HG03064 (cell line): ENCODE measurements around the gene URI1.
"Not testable (repeated sequence)": the region's sequence is repeated elsewhere in the genome, so short reads cannot be mapped to it uniquely, and the experiment has no call there.

Experiments used
- ATAC-seq: cut with Tn5 transposase; IDR thresholded peaks from one replicate; pipeline ENCODE4 v1.9.1; 2021; ENCODE audit warnings: low read depth; ENCODE audit not compliant: unreplicated experiment

URI1 gene, protein sequence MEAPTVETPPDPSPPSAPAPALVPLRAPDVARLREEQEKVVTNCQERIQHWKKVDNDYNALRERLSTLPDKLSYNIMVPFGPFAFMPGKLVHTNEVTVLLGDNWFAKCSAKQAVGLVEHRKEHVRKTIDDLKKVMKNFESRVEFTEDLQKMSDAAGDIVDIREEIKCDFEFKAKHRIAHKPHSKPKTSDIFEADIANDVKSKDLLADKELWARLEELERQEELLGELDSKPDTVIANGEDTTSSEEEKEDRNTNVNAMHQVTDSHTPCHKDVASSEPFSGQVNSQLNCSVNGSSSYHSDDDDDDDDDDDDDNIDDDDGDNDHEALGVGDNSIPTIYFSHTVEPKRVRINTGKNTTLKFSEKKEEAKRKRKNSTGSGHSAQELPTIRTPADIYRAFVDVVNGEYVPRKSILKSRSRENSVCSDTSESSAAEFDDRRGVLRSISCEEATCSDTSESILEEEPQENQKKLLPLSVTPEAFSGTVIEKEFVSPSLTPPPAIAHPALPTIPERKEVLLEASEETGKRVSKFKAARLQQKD

DNA sequence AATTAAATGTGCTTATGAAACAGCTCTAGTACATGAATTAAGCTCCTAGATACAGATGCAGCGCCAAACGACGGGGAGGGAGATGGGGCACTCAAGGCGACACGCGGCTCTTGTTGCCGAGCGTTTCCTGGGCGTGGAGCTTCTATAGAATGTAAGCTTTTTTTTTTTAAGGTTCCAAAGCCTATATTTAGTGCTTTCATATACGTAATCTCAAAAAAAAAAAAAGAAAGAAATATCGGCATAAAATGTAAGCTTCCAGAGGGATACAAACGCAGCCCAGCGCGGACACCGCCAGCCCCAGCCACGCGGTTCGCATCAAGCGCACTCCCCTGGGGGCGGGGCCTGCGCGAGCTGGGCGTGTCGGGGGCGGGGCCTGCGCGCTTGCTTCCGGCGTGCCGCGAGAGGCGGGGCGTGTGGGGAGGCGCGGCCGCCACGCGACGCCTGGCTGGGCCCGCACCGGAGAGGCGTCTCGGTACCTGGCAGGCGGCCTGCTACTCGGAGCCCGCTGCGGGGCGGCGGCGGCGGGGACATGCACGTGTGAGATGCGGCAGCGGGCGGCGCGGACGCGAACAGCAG, at the start of gene URI1:
Gene URI1 (plus strand): TSS at position 412 of the 576 bp plus-strand sequence. CDS start 309 bp downstream, outside the sequence.
- peak; percentile 78 for ATAC-seq

DNA sequence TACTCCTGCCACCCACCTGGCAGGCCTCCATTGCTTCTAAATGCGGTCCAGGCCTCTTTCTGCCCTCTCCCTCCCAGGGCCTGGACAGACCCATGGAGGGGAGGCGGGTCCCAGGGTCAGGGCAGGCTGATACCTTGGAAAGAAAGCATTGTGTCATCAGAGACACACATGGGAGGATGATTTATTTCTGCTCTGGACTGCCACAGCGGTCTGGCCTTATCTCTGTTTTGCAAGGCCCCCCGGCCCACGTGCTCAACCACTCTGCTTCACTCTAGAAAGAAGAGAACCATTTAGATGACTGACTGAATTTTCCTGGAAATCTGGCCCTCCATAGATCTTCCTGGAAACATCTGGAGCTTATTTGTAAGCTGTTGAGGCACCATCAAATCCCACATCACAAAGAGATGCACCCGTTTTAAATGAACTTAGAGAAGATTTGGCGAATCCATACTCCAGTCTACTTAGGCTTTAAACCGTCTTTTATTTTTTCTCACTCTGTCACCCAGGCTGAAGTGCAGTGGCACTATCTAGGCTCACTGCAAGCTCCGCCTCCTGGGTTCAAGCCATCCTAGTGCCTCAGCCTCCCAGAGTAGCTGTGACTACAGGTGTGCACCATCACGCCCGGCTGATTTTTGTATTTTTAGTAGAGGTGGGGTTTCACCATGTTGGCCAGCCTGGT, 48.3 kb upstream of the URI1 start:
- no peak for ATAC-seq

DNA sequence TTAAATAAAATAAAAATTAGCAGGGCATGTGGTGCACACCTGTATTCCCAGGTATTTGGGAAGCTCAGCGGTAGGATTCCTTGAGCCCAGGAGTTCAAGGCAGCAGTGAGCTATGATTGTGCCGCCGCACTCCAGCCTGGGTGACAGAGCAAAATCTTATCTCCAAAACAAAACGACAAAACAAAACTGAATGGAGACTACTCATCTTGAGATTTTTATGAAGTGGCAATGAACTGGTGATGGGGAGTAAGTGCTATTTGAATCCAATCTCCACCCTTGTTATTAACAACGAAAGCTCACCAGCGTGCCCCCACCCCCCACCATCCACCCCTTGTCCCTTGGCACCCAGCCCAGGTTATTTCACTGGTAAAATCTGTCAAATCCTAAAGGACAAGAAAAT, 45.2 kb upstream of the URI1 start:
- no peak for ATAC-seq

DNA sequence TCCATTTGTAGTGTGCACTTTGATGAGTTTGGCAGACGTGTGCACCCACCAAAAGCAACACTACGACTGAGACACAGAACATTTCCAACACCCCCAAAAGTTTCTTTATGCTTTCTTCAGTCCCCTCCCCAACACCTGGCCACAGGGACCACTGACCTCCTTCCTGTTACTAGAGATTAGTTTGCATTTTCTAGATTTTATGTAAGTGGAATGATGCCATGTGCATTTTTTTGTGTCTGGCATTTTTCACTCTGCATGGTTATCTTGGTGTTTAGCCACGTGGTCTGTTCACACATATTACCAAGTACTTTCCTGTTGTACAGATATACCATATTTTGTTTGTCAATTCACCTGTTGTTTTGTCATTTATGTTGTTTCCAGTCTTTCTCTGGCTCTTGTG, 44.6 kb upstream of the URI1 start:
- no peak for ATAC-seq

DNA sequence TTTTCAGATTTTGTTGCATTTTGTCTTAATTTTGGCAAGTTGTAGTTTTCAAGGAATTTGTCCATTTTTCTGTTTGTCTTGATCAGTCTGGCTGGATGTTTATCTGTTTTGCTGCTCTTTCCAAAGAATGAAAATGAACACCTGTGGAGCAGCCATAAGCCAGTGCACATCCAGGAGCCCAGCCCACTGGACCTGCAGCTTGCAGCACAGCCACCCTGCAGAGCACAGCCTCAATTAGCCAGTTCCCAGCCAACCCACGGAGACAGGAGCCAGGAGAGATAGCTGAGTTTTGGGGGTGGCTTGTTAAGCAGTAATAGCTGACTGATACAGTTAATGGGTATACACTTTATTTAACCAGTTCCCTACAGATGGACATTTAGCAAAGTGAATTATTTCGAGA, 38.0 kb upstream of the URI1 start:
- ATAC-seq: no peak

DNA sequence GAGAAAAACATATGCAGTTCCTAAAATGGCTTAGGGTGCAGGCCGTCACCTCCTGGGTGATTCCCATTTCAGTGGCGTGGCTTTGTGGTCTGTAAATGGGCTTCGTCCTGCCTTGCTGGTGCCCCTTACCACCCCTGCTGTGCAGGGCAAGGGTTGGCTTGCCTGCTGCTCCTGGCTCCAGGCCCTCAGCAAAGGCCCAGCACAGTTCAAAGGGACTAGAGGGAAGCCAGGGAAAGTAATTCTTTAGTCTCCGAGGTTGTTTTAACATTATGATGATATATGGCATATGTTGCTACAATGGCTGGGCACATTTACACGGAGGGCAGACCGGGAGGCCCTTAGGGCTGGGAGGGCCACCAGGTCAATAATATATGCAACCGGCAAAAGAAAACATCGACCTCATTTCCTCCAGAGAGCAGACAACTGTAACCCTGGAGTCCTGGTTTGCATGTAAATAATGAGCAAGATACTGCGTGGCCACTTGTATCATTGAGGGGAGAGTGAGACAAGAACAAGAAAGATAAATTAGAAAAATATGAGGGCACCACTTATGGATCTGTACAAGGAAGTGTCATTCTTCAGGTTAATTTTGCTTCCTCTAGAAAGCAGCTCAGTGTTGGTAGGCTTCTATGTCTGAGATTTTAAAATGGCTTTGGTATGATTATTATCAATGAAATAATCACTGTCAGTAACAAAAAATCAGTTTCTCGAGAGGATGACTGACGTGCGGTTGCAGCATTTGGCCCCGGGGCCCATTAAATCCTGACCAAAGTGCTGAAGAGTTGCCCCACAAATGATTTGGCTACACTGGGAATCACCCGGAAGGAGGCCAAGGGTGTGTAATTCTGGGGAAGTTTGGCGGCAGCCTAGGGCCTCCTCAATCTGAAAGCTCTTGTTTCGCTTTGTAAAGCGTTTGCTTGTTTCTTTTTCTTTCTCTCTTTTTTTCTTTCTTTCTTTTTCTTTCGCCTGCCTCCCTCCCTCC, 32.8 kb upstream of the URI1 start:
- ATAC-seq: no peak

DNA sequence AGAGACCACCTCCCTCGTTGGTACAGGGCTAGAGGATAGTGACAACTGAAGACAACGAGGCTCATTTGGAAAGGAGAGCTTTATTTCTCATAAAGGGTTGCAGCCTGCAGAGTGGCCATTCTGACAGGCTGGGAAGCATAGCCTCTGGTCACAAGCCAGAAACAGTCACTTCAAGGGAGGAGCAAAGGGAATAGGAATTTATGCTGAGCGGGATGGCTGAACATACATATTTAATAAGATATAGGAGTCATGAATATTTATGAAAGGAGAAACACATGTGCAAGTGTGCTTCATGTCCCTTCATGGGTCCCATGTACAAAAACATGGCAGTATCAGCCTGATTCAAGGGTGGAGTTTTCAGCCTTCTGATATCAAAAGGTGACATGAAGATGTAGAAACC, 27.1 kb upstream of the URI1 start:
- no peak for ATAC-seq

DNA sequence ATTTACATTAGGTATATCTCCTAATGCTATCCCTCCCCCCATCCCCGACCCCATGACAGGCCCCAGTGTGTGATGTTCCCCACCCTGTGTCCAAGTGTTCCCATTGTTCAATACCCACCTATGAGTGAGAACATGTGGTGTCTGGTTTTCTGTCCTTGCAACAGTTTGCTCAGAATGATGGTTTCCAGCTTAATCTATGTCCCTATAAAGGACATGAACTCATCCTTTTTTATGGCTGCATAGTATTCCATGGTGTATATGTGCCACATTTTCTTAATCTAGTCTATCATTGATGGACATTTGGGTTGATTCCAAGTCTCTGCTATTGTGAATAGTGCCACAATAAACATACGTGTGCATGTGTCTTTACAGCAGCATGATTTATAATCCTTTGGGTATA, 26.2 kb upstream of the URI1 start:
- not testable (repeated sequence) for ATAC-seq

DNA sequence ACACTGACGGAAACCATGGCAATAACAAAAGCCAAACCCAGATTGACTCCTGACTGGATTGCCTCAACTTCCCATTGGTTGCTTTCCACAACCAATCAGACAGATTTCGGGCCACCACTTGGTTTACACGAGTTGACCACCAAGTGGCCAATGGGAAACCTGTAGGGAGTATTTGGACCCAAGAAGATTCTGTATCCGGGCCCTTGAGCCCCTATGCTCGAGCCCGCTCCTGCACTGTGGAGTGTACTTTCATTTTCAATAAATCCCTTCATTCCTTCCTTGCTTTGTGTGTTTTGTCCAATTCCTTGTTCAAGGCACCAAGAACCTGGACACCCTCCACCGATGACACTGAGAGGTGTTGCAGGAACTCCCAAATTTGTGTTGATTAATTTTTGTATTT, 24.1 kb upstream of the URI1 start:
- ATAC-seq: no peak

DNA sequence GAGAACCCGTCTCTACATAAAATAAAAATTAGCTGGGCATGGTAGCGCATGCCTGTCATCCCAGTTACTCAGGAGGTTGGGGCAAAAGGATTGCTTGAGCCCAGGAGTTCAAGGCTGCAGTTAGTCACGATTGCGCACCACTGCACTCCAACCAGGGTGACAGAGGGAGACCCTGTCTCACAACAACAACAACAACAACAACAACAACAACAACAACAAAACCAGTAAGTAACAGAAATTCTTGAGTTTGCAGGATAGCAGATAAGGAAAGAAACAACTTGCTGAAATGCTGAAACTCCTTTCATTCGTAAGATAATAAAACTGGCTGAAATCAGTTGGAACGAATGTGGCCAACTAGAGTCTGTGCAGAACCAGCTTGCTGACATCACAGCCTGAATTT, 23.1 kb upstream of the URI1 start:
- ATAC-seq: no peak

DNA sequence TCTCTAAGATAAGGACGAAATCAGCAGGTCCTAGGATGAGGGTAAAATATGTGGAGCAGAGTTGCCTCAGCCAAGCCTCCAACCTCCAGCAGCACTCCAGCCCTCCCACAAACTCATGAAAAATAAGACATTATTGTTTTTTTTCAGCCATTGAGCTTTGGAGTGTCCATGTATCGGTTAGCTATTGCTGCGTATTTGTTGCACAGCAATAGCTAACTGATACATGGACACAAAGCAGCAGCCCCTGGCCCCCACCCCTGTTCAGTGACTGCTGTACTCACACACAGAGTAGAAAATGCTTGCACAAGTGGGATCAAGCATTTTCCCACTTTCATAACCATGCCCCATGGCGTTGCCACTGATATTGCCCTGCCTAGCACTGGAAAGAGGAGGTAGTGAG, 19.1 kb upstream of the URI1 start:
- no peak for ATAC-seq

DNA sequence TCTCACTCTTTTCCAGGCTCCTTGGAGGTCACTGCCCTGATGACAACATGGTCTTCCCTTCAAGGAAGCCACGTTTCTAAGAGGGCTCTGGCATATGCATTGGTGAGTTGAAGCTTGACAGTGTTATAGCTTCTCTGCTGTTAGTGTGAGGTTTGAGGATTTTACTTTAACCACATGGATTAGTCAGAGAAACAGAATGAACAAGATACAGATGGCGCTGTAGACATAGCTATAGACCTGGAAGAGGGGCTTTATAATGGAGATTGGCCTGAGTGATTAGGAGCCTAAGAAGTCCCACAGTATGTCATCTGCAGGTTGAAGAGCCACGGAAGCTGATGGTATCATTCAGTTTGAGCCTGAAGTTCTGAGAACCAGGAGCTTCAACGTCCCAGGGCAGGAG, 18.4 kb upstream of the URI1 start:
- no peak for ATAC-seq

DNA sequence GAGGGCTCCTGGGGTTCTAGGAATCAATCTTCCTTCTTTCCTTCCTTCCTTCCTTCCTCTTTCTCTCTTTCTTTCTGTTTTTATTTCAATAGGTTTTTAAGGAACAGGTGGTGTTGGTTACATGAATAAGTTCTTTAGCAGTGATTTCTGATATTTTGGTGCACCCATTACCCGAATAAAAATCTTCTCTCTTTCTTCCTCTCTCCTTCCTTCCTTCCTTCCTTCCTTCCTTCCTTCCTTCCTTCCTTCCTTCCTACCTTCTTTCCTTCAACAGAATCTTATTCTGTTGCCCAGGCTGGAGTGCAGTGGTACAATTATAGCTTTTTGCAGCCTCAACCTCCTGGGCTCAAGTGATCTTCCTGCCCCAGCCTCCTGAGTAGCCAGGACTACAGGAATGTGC, 16.0 kb upstream of the URI1 start:
- no peak for ATAC-seq

DNA sequence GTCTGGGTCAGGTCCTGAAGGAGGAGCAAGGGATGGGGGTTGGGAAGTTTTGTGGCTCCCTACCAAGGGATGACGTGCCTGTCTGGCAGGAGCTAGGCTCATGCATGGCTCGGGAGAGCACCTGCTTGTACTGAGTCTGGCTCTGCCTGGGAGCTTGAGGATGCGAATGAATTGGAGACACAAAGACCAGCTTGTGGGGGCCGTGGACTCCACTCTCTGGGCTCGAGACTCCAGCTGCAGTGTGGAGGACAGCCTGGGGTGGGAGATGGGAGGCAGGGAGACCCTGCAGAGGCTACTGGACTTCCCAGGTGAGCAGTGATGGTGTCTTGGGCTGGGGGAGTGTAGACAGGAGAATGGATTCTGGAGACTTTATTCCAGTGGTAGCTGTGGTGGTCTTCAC, 15.2 kb upstream of the URI1 start:
- ATAC-seq: no peak

DNA sequence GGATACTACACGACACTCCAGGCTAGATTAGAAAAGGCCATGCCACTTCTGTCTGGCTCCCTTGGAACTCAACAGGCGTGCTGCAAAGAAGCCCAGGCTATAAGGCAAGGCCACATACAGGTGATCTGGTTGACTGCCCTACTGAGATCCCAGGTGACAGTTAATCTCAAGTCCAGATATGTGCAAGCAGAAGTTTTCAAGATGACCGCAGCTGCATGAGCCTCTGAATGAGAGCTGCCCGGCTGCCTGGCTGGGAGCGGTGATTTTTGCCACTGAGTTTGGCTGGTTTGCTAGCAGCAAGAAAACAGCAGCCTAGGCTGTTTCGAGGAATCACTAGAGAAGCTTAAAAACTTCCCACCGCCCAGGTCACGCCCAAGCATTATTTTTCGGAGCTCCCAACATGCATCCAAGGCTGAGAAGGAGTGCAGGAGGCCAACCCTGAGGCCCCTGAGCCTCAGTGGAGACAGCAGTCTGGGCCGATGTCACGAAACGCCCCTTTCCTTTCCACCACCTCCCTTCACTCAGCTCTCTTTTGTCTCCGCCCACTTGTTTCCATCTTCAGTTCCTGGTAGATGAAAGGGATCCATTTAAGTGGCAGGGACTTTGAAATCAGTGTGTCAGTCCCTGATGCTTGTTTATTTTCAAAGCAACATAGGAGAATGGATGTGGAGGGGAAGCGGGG, 14.0 kb upstream of the URI1 start:
- ATAC-seq: peak; percentile 71

DNA sequence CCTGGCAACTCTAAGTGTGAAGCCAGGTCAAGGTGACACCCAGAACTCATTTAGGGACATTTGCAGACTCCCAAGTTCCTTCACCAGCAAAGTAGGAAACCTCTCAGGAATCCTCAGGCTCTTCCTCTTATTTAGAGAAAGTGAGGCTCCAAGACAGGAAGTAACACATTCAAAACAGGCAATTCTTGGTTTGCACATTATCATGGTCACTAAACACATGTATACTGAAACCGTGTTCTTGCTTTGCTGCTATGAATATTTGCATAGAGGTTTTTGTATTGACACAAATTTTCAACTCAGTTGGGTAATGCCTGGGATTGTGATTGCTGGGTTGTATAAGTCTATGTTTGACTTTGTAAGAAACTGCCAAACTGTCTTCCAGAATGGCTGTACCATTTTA, 13.2 kb upstream of the URI1 start:
- peak; percentile 67 for ATAC-seq

DNA sequence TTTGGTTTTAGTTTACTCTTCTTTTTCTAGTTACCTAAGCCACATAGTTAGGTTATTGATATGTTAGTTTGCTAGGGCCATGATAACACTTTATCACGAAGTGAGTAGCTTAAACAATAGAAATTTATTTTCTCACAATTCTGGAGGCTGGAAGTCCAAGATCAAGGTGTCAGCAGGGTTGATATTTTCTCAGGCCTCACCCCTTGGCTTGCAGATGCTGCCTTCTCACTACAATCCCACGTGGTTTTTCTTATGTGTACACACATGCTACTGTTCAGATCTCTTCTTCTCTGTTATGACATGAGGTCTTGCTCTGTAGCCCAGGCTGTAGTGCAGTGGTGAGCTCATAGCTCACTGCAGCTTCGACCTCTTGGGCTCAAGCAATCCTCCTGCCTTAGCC, 7.8 kb upstream of the URI1 start:
- ATAC-seq: no peak

DNA sequence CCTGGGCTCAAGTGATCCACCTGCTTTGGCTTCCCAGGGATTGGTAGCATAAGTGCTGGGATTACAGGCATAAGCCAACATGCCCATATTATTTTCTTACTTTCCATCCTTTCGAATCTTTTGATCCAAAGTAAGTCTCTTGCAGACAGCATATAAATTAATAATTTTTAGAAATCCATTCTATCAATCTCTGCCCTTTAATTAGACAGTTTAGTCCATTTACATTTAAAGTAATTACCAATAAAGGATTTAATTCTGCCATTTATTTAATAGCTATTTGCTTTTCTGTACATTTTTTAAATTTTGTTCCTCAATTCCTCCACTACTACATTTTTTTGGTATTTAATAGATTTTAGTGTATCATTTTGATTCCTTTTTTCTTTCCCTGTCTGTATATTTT, 7.3 kb upstream of the URI1 start:
- ATAC-seq: no peak

DNA sequence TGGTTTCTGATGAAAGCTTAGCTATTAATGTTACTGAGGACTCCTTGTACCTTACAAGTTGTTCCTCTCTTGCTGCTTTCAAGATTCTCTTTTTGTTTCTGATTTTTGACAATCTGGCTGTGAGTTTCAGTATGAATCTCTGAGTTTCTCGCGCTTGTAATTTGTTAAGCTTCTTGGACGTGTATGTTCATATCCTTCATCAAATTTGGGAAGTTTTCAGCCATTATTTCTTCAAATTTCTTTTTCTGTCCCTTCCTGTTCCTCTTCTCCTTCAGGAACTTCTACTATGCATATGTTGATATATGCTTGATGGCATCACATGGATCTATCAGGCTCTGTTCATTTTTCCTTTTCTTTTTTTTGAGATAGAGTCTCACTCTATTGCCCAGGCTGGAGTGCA, 5.6 kb upstream of the URI1 start:
- no peak for ATAC-seq

DNA sequence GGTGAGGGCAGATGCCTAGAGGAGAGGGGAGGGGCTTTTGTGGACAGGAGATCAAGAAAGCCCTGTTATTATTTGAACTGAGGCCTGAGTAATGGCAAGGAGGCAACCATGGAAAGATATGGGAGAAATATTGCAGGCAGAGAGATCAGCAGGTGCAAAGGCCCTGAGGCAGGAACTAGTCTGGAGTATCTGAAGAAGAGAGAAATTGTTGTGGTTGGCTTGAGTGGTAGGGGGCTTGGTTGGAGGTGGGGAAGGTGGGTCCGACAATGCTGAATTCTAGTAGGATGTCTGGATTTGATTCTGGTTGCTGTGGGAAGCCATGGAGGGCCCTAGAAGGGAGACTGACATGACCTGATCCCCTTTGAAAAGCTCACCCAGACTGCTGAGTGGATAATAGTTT, 2.4 kb upstream of the URI1 start:
- ATAC-seq: no peak
